Smooth muscle cell (in vitro differentiated cells): ENCODE results near the gene TCERG1L. TPM values are rescaled to one million over a fixed set of nuclear protein-coding genes. Genes with fewer than 3 reads are reported as not detected.

Source experiments
- DNase-seq: peaks from one replicate; lab custom pipeline; 2025; ENCODE audit not compliant: unreplicated experiment; lab: John Stamatoyannopoulos, UW
- H2AFZ ChIP-seq: fragments of 200-600 bp; sonication (generic); 2 replicates; pipeline ENCODE4 v1.6.0; 2016; ENCODE audit warnings: antibody characterized with exemption, low read depth, mild to moderate bottlenecking
- H3F3A ChIP-seq: fragments of 200-600 bp; sonication (generic); 2 replicates; pipeline ENCODE4 v1.6.0; 2017; ENCODE audit warnings: antibody characterized with exemption, low read depth
- H3K27ac ChIP-seq: fragments of 200-600 bp; sonication (generic); 2 replicates; pipeline ENCODE4 v1.5.1; 2016; ENCODE audit warnings: low read depth, mild to moderate bottlenecking
- H3K27me3 ChIP-seq: fragments of 200-600 bp; sonication (generic); 2 replicates; pipeline ENCODE4 v1.6.1; 2016; ENCODE audit warnings: low read depth, mild to moderate bottlenecking
- H3K36me3 ChIP-seq: fragments of 200-600 bp; sonication (generic); 2 replicates; pipeline ENCODE4 v1.5.1; 2016; ENCODE audit warnings: low read depth
- H3K4me1 ChIP-seq: fragments of 200-600 bp; sonication (generic); 2 replicates; pipeline ENCODE4 v1.5.1; 2016; ENCODE audit warnings: low read depth
- H3K4me2 ChIP-seq: fragments of 200-600 bp; sonication (generic); 2 replicates; pipeline ENCODE4 v1.6.0; 2016; ENCODE audit warnings: mild to moderate bottlenecking
- H3K4me3 ChIP-seq: fragments of 200-600 bp; sonication (generic); 2 replicates; pipeline ENCODE4 v1.5.1; 2016; ENCODE audit warnings: mild to moderate bottlenecking
- H3K79me2 ChIP-seq: fragments of 200-600 bp; sonication (generic); 2 replicates; pipeline ENCODE4 v1.6.0; 2016; ENCODE audit warnings: low read depth, mild to moderate bottlenecking
- H3K9ac ChIP-seq: fragments of 200-600 bp; sonication (generic); 2 replicates; pipeline ENCODE4 v1.6.0; 2016; ENCODE audit warnings: low read depth
- H3K9me3 ChIP-seq: fragments of 200-600 bp; sonication (generic); replicated peaks from 2 replicates; pipeline ENCODE4 v1.5.1; 2016; ENCODE audit warnings: low read depth
- H4K20me1 ChIP-seq: fragments of 200-600 bp; sonication (generic); 2 replicates; pipeline ENCODE4 v1.6.0; 2016; ENCODE audit warnings: low read depth
- CTCF ChIP-seq: fragments of 200-600 bp; sonication (generic); IDR thresholded peaks from 2 replicates; pipeline ENCODE4 v1.5.1; 2017; ENCODE audit warnings: borderline replicate concordance, mild to moderate bottlenecking, antibody characterized with exemption; ENCODE audit not compliant: insufficient read depth, poor library complexity, severe bottlenecking
- WGBS: methylation state at CpG from one replicate; pipeline ENCODE4 v1.1.7; 2016; ENCODE audit warnings: low lambda C conversion rate; 5-methylcytosine and 5-hydroxymethylcytosine counted together
- polyA plus RNA-seq: library from polyadenylated mRNA; unstranded; fragments of >200 nt; fragmentation: Nextera tagmentation; extraction: Ambion mirVana; gene quantifications from 2 replicates; pipeline ENCODE4 v1.2.1, GENCODE V29; 2016
- total RNA-seq: library from RNA; depleted of rRNA; stranded (reverse); fragments of >200 nt; gene quantifications from 2 replicates; pipeline ENCODE4 v1.2.3, GENCODE V29; 2014

Gene TCERG1L
- total and polyA plus RNA-seq, 2 experiments from 2014 or later, result not detected

- H3K9ac ChIP-seq, result no peak overlapping the region
- H4K20me1 ChIP-seq, result no peaks in the 10 kb centered on the region
- H3K4me3 ChIP-seq, result no peak overlapping the region
- no peak for DNase-seq
- H3K27me3 ChIP-seq, result no peaks in the 10 kb centered on the region
- TF ChIP-seq CTCF, result no peak
- no peaks in the 10 kb centered on the region for H3K4me1 ChIP-seq
- 90% methylated on average over 7 of the region's 7 CpGs for WGBS
- no peak overlapping the region for H3K27ac ChIP-seq
- H3K4me2 ChIP-seq, result no peak overlapping the region
- H3K79me2 ChIP-seq, result no peaks in the 10 kb centered on the region
- H3K36me3 ChIP-seq, result no peaks in the 10 kb centered on the region
- H2AFZ ChIP-seq, result no peak overlapping the region
- no peaks in the 10 kb centered on the region for H3K9me3 ChIP-seq
- no peaks in the 10 kb centered on the region for H3F3A ChIP-seq
Measured at GRCh38 chr10:131071721-131072120, 239.8 kb downstream of the TCERG1L start.

GRCh38 chr10:131070856-131071255 lies 240.7 kb downstream of the TCERG1L start:
- no peak for DNase-seq
- Histone ChIP-seq H3K9me3 (no peaks in the 10 kb centered on the region), H4K20me1 (no peaks in the 10 kb centered on the region)

GRCh38 chr10:131068760-131069159 lies 242.8 kb downstream of the TCERG1L start:
- WGBS, result 76% methylated on average over 6 of the region's 6 CpGs
- Histone ChIP-seq H4K20me1 (no peaks in the 10 kb centered on the region), H3K9ac (no peak overlapping the region), H3K4me3 (no peak overlapping the region), H2AFZ (no peak overlapping the region), H3F3A (no peaks in the 10 kb centered on the region), H3K27ac (no peak overlapping the region), H3K36me3 (no peaks in the 10 kb centered on the region), H3K27me3 (peaks cover under 1% of the 10 kb centered on the region), H3K4me2 (no peak overlapping the region), H3K9me3 (no peaks in the 10 kb centered on the region), H3K79me2 (no peaks in the 10 kb centered on the region), H3K4me1 (no peaks in the 10 kb centered on the region)
- DNase-seq, result no peak
- TF ChIP-seq CTCF, result no peak

More at GRCh38 chr10:131070856-131071255, 240.7 kb downstream of the TCERG1L start:
- Histone ChIP-seq H3K9ac (no peak overlapping the region), H3K4me2 (no peak overlapping the region), H3K27me3 (no peaks in the 10 kb centered on the region), H3K27ac (no peak overlapping the region), H3K4me1 (no peaks in the 10 kb centered on the region), H3K4me3 (no peak overlapping the region), H3K36me3 (no peaks in the 10 kb centered on the region), H3F3A (no peaks in the 10 kb centered on the region), H3K79me2 (no peaks in the 10 kb centered on the region), H2AFZ (no peak overlapping the region)
- WGBS, result 97% methylated on average over 7 of the region's 7 CpGs
- no peak for TF ChIP-seq CTCF

- H3K4me3 ChIP-seq, result no peak overlapping the region
- WGBS, result 95% methylated on average over 16 of the region's 16 CpGs
- H3K9ac ChIP-seq, result no peak overlapping the region
- H3K79me2 ChIP-seq, result no peaks in the 10 kb centered on the region
- TF ChIP-seq CTCF, result no peak
- no peak for DNase-seq
- no peaks in the 10 kb centered on the region for H3K9me3 ChIP-seq
- H3F3A ChIP-seq, result no peaks in the 10 kb centered on the region
- no peak overlapping the region for H3K4me2 ChIP-seq
- H3K36me3 ChIP-seq, result no peaks in the 10 kb centered on the region
- no peak overlapping the region for H3K27ac ChIP-seq
- H2AFZ ChIP-seq, result no peak overlapping the region
- peaks cover 5% of the 10 kb centered on the region for H3K27me3 ChIP-seq
- no peaks in the 10 kb centered on the region for H4K20me1 ChIP-seq
- H3K4me1 ChIP-seq, result no peaks in the 10 kb centered on the region
Measured at GRCh38 chr10:131068311-131068710, 243.2 kb downstream of the TCERG1L start.
